Measurements from ENCODE around the gene EPHB2.

The EPHB2 gene

GRCh38 chr1:22801761-22802160, 91.1 kb downstream of the EPHB2 start:
- peak; percentile 75 for DNase-seq (ENCODE audit: low read depth, low spot score)

- DNase-seq (ENCODE audit: low read depth, low spot score): no peak
Measured at GRCh38 chr1:22803833-22804232, 93.2 kb downstream of the EPHB2 start.

GRCh38 chr1:22804406-22804805, 93.8 kb downstream of the EPHB2 start:
- DNase-seq (ENCODE audit: low read depth, low spot score): no peak

- peak; percentile 57 for DNase-seq (ENCODE audit: low read depth, low spot score)
Measured at GRCh38 chr1:22804969-22805671, 94.5 kb downstream of the EPHB2 start.

GRCh38 chr1:22805672-22806038, 95.0 kb downstream of the EPHB2 start:
- DNase-seq (ENCODE audit: low read depth, low spot score): peak; percentile 70

- no peak for DNase-seq (ENCODE audit: low read depth, low spot score)
Measured at GRCh38 chr1:22806584-22806983, 95.9 kb downstream of the EPHB2 start.

- no peak for DNase-seq (ENCODE audit: low read depth, low spot score)
Measured at GRCh38 chr1:22807340-22807739, 96.7 kb downstream of the EPHB2 start.

- DNase-seq (ENCODE audit: low read depth, low spot score): no peak
Measured at GRCh38 chr1:22808186-22808675, 97.6 kb downstream of the EPHB2 start.

GRCh38 chr1:22808676-22809483, 98.2 kb downstream of the EPHB2 start:
- peak; percentile 84 for DNase-seq (ENCODE audit: low read depth, low spot score)

- DNase-seq (ENCODE audit: low read depth, low spot score): no peak
Measured at GRCh38 chr1:22809783-22810182, 99.1 kb downstream of the EPHB2 start.

- no peak for DNase-seq (ENCODE audit: low read depth, low spot score)
Measured at GRCh38 chr1:22810378-22810777, 99.7 kb downstream of the EPHB2 start.

- no peak for DNase-seq (ENCODE audit: low read depth, low spot score)
Measured at GRCh38 chr1:22812092-22812880, 101.6 kb downstream of the EPHB2 start.

GRCh38 chr1:22812993-22813790, 102.6 kb downstream of the EPHB2 start:
- DNase-seq (ENCODE audit: low read depth, low spot score): no peak

GRCh38 chr1:22814176-22815042, 103.8 kb downstream of the EPHB2 start:
- DNase-seq (ENCODE audit: low read depth, low spot score): no peak

GRCh38 chr1:22815043-22815365, 104.4 kb downstream of the EPHB2 start:
- DNase-seq (ENCODE audit: low read depth, low spot score): no peak

GRCh38 chr1:22815421-22816066, 104.9 kb downstream of the EPHB2 start:
- no peak for DNase-seq (ENCODE audit: low read depth, low spot score)

- DNase-seq (ENCODE audit: low read depth, low spot score): no peak
Measured at GRCh38 chr1:22816067-22816775, 105.6 kb downstream of the EPHB2 start.

GRCh38 chr1:22816803-22817202, 106.2 kb downstream of the EPHB2 start:
- DNase-seq (ENCODE audit: low read depth, low spot score): no peak

GRCh38 chr1:22817462-22817861, 106.8 kb downstream of the EPHB2 start:
- no peak for DNase-seq (ENCODE audit: low read depth, low spot score)
